GM12891 (cell line): Measurements from ENCODE around the gene BMP6.

Experiments used
- PAX5 ChIP-seq: IDR thresholded peaks from 2 replicates; pipeline ENCODE4 v1.6.1; 2011; ENCODE audit warnings: low read length, moderate library complexity, mild to moderate bottlenecking; ENCODE audit not compliant: insufficient read depth, severe bottlenecking
- POLR2A ChIP-seq: IDR thresholded peaks from 2 replicates; pipeline ENCODE4 v1.6.1; 2011; ENCODE audit warnings: low read depth, low read length, control low read depth
- POLR2AphosphoS5 ChIP-seq: IDR thresholded peaks from 2 replicates; pipeline ENCODE4 v1.6.1; 2011; ENCODE audit warnings: low read depth, low read length, control low read depth
- POU2F2 ChIP-seq: IDR thresholded peaks from 2 replicates; pipeline ENCODE4 v1.6.1; 2011; ENCODE audit warnings: low read depth, mild to moderate bottlenecking, control low read depth, low read length, moderate library complexity
- SPI1 ChIP-seq: IDR thresholded peaks from 2 replicates; pipeline ENCODE4 v1.6.1; 2011; ENCODE audit warnings: low read depth, low read length, control low read depth
- TAF1 ChIP-seq: IDR thresholded peaks from 2 replicates; pipeline ENCODE4 v1.6.1; 2011; ENCODE audit warnings: low read depth, low read length, control low read depth

DNA sequence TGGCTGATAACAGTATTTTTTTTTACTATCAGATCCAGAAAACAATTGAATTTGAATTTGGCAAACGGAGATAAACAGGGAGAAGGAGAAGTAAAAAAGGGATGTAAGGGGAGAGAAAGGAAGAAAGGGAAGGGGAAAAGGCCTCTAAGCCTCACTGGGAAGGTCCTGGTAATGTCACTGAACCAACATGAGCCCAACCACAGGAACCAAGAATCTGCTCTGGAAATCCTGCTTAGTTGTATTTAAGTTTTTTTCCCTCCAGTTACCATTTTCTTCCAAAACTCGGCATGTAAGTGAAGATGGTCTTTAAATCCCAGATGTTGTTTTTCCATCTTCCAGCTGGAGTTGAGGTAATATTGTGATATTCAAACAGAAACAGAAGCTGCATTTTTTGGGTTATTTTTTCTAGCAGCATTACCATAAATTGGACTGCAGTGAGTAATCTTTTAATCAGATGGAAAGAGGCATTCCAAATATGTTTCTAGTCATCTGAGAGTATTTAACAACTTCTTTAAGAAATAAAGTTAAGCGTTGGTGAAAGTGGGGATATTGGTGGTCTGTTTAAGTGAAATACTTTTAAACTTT, 93.6 kb downstream of the BMP6 start:
- TF ChIP-seq TAF1 (no peak), POLR2A (no peak), POLR2AphosphoS5 (no peak), SPI1 (no peak), PAX5 (no peak), POU2F2 (no peak)
